K562 (cell line): ENCODE results near the gene SEMA3F. TPM values are rescaled to one million over a fixed set of nuclear protein-coding genes. Genes with fewer than 3 reads are reported as not detected.
A peak's percentile ranks its signal among the peaks of the same experiment; 100 is the strongest.

Experiments
- BMI1 ChIP-seq: fragments of 150-350 bp; IDR thresholded peaks from 2 replicates; pipeline ENCODE4 v1.6.1; 2014; ENCODE audit warnings: low read length
- NCOA1 ChIP-seq: fragments of 450-650 bp; IDR thresholded peaks from 2 replicates; pipeline ENCODE4 v1.6.1; 2016; ENCODE audit warnings: low read depth
- STAG1 ChIP-seq: sonication (generic); formaldehyde crosslinking; IDR thresholded peaks from 2 replicates; pipeline ENCODE4 v1.5.0; 2020; ENCODE audit warnings: missing genetic modification reagents, borderline replicate concordance
- polyA plus RNA-seq, 8 experiments: library from polyadenylated mRNA; depleted of rRNA in 4 of 8; stranded (reverse) in 5 of 8; unstranded in 3 of 8; fragments of >200 nt; fragmentation: Nextera tagmentation in 2 of 8; fragmentation: Illumina TruSeq in 1 of 8; extraction: Ambion mirVana in 2 of 8; extraction: Trizol in 1 of 8; gene quantifications; 2 replicates each; pipeline versions ENCODE4 v1.2.1 to v1.2.3, GENCODE V29; 2011 to 2014; ENCODE audit warnings: inconsistent platforms in 1 of 8, missing spikeins in 1 of 8
- total RNA-seq, 7 experiments: library from RNA; depleted of rRNA in 6 of 7; stranded (reverse); fragments of >200 nt in 6 of 7; fragmentation: Illumina TruSeq in 2 of 7; extraction: Trizol in 2 of 7; gene quantifications; 2 replicates each; pipeline versions ENCODE4 v1.2.1 to v1.2.3, GENCODE V29; 2011 to 2021; ENCODE audit warnings: low replicate concordance in 1 of 7
- TF ChIP-seq, protein P1 (sequence below), 2 experiments: fragments of 450-650 bp; formaldehyde crosslinking in 1 of 2; IDR thresholded peaks; 2 replicates each; pipeline versions ENCODE4 v1.4.0 to v1.6.1; 2014 to 2020; ENCODE audit warnings: mild to moderate bottlenecking in 2 of 2, borderline replicate concordance in 1 of 2, low read depth in 1 of 2

Gene SEMA3F
- total and polyA plus RNA-seq, 9 of the 15 experiments (the other 6 are each of a cell fraction or from before 2014, with no cell fraction given): 0.58 to 3.0 (median 2.0) TPM; not detected in 2

DNA sequence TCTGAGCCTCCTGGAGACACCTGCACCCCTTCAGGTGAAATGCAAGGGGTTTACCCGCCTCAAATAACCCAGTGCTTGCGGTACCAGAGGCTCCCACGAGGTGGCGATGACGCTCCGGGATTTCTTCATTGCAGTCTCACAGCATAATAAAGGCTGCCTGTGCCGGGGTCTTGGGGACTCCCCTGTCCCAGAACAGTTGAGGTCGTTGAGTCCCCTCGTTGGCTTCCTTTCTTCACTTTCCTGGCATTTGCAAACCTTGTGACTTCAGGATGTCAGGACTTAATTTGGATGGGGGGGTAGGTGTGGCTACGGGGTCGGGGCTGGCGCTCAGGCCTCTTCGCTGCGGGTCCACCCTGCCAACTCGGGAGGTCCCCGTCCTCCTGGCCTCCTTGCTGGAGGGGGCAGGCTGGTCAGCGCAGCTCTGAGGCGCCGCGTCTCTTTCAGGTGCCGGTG, 37.6 kb downstream of the SEMA3F start (continued):
- TF ChIP-seq, protein P1, sequence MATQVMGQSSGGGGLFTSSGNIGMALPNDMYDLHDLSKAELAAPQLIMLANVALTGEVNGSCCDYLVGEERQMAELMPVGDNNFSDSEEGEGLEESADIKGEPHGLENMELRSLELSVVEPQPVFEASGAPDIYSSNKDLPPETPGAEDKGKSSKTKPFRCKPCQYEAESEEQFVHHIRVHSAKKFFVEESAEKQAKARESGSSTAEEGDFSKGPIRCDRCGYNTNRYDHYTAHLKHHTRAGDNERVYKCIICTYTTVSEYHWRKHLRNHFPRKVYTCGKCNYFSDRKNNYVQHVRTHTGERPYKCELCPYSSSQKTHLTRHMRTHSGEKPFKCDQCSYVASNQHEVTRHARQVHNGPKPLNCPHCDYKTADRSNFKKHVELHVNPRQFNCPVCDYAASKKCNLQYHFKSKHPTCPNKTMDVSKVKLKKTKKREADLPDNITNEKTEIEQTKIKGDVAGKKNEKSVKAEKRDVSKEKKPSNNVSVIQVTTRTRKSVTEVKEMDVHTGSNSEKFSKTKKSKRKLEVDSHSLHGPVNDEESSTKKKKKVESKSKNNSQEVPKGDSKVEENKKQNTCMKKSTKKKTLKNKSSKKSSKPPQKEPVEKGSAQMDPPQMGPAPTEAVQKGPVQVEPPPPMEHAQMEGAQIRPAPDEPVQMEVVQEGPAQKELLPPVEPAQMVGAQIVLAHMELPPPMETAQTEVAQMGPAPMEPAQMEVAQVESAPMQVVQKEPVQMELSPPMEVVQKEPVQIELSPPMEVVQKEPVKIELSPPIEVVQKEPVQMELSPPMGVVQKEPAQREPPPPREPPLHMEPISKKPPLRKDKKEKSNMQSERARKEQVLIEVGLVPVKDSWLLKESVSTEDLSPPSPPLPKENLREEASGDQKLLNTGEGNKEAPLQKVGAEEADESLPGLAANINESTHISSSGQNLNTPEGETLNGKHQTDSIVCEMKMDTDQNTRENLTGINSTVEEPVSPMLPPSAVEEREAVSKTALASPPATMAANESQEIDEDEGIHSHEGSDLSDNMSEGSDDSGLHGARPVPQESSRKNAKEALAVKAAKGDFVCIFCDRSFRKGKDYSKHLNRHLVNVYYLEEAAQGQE (IDR thresholded peaks at IDR 0.05; ENCODE audit: borderline replicate concordance): peak; percentile 47
- TF ChIP-seq, protein P1 (CRISPR knock-in tag; IDR thresholded peaks at IDR 0.05; ENCODE audit: low read depth): no peak
- TF ChIP-seq NCOA1 (no peak), STAG1 (CRISPR knock-in tag) (peak; percentile 53; the same call in 1 of the 2 replicates), BMI1 (no peak)
